ENCODE measurements around the gene TUSC2. TPM values are rescaled to one million over a fixed set of nuclear protein-coding genes. Genes with fewer than 3 reads are reported as not detected.
A peak's percentile ranks its signal among the peaks of the same experiment; 100 is the strongest.

Gene TUSC2
- total and polyA plus RNA-seq, 2 of the 13 experiments (the other 11 are each of a cell fraction or from before 2014, with no cell fraction given), result 36.7 to 39.1 TPM

DNA sequence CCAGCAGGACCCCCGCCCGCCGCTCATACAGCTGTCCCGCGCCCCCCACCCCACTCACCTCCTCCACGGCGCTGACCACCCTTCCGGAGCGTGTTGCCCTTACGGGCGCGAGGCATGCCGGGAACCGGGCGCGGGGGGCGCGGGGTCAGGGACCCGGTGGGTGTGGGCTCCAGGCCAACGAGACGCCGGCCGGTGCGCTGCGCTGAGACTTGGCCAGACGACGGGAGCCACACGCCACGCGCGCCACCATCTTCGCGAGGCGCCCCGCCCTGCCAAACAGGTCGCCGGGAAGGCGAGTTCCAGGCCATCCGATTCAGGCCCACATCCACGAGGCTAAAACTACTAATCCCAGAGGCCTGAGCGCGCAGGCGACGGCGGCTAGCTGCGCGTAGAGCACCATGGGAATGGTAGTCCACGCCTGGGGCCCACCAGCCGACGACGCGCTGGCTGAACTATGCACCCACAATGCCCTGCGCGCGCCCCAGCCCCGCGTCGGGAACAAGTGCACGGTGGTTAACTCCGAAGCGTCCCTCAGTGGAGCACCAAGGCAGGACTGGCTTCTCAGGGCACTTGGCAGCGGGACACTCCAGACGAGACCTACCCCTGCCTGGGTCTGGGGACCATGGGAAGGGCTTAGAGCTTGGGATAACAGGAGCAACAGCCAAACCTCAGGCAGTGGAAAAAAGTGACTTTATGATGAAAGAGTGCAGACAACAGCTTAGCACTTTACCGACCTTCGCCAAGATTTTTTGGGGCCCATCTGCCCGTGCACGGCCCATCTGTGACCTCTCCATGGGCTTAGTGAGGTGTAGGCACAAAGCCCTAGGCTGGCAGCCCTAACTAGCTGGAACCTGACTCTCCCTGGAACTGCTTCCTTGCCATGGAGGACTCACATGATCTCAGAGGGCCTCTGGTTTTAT, 35.6 kb downstream of the TUSC2 start, which contains the start of gene IFRD2 (continued):
- TF ChIP-seq, protein P1, sequence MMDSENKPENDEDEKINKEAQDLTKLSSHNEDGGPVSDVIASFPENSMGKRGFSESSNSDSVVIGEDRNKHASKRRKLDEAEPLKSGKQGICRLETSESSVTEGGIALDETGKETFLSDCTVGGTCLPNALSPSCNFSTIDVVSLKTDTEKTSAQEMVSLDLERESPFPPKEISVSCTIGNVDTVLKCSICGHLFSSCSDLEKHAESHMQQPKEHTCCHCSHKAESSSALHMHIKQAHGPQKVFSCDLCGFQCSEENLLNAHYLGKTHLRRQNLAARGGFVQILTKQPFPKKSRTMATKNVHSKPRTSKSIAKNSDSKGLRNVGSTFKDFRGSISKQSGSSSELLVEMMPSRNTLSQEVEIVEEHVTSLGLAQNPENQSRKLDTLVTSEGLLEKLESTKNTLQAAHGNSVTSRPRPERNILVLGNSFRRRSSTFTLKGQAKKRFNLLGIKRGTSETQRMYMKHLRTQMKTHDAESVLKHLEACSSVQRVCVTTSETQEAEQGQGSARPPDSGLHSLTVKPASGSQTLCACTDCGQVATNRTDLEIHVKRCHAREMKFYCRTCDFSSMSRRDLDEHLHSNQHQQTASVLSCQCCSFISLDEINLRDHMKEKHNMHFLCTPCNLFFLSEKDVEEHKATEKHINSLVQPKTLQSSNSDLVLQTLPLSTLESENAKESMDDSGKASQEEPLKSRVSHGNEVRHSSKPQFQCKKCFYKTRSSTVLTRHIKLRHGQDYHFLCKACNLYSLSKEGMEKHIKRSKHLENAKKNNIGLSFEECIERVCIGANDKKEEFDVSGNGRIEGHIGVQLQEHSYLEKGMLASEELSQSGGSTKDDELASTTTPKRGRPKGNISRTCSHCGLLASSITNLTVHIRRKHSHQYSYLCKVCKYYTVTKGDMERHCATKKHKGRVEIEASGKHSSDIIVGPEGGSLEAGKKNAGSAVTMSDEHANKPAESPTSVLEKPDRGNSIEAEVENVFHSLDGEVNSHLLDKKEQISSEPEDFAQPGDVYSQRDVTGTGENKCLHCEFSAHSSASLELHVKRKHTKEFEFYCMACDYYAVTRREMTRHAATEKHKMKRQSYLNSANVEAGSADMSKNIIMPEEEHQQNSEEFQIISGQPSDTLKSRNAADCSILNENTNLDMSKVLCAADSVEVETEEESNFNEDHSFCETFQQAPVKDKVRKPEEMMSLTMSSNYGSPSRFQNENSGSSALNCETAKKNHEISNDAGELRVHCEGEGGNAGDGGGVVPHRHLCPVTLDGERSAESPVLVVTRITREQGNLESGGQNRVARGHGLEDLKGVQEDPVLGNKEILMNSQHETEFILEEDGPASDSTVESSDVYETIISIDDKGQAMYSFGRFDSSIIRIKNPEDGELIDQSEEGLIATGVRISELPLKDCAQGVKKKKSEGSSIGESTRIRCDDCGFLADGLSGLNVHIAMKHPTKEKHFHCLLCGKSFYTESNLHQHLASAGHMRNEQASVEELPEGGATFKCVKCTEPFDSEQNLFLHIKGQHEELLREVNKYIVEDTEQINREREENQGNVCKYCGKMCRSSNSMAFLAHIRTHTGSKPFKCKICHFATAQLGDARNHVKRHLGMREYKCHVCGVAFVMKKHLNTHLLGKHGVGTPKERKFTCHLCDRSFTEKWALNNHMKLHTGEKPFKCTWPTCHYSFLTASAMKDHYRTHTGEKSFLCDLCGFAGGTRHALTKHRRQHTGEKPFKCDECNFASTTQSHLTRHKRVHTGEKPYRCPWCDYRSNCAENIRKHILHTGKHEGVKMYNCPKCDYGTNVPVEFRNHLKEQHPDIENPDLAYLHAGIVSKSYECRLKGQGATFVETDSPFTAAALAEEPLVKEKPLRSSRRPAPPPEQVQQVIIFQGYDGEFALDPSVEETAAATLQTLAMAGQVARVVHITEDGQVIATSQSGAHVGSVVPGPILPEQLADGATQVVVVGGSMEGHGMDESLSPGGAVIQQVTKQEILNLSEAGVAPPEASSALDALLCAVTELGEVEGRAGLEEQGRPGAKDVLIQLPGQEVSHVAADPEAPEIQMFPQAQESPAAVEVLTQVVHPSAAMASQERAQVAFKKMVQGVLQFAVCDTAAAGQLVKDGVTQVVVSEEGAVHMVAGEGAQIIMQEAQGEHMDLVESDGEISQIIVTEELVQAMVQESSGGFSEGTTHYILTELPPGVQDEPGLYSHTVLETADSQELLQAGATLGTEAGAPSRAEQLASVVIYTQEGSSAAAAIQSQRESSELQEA (CRISPR knock-in tag; IDR thresholded peaks at IDR 0.05; ENCODE audit: not compliant biosample characterization), result no peak
- TF ChIP-seq TAF15 (IDR thresholded peaks at IDR 0.05; ENCODE audit: low read depth, low read length, poor library complexity, severe bottlenecking) (no peak), ZNF329 (CRISPR knock-in tag; IDR thresholded peaks at IDR 0.05; ENCODE audit: low read depth) (no peak), ZNF224 (CRISPR knock-in tag; IDR thresholded peaks at IDR 0.05) (peak; percentile 29; the same call in 1 of the 2 replicates), ZSCAN9 (CRISPR knock-in tag; IDR thresholded peaks at IDR 0.05; ENCODE audit: borderline replicate concordance) (peak; percentile 52; the same call in 1 of the 2 replicates), HOXA7 (CRISPR knock-in tag; IDR thresholded peaks at IDR 0.05) (no peak), TSC22D2 (CRISPR knock-in tag; IDR thresholded peaks at IDR 0.05; ENCODE audit: borderline replicate concordance) (0 out of 2 replicates have a peak, but pooled peaks have one; percentile 19)
- TF ChIP-seq, protein P2, sequence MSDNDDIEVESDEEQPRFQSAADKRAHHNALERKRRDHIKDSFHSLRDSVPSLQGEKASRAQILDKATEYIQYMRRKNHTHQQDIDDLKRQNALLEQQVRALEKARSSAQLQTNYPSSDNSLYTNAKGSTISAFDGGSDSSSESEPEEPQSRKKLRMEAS (IDR thresholded peaks at IDR 0.05), result peak; percentile 76
- TF ChIP-seq, protein P3, sequence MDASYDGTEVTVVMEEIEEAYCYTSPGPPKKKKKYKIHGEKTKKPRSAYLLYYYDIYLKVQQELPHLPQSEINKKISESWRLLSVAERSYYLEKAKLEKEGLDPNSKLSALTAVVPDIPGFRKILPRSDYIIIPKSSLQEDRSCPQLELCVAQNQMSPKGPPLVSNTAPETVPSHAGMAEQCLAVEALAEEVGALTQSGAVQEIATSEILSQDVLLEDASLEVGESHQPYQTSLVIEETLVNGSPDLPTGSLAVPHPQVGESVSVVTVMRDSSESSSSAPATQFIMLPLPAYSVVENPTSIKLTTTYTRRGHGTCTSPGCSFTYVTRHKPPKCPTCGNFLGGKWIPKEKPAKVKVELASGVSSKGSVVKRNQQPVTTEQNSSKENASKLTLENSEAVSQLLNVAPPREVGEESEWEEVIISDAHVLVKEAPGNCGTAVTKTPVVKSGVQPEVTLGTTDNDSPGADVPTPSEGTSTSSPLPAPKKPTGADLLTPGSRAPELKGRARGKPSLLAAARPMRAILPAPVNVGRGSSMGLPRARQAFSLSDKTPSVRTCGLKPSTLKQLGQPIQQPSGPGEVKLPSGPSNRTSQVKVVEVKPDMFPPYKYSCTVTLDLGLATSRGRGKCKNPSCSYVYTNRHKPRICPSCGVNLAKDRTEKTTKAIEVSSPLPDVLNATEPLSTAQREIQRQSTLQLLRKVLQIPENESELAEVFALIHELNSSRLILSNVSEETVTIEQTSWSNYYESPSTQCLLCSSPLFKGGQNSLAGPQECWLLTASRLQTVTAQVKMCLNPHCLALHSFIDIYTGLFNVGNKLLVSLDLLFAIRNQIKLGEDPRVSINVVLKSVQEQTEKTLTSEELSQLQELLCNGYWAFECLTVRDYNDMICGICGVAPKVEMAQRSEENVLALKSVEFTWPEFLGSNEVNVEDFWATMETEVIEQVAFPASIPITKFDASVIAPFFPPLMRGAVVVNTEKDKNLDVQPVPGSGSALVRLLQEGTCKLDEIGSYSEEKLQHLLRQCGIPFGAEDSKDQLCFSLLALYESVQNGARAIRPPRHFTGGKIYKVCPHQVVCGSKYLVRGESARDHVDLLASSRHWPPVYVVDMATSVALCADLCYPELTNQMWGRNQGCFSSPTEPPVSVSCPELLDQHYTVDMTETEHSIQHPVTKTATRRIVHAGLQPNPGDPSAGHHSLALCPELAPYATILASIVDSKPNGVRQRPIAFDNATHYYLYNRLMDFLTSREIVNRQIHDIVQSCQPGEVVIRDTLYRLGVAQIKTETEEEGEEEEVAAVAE (CRISPR knock-in tag; IDR thresholded peaks at IDR 0.05; ENCODE audit: borderline replicate concordance), result no peak
- TF ChIP-seq, protein P4, sequence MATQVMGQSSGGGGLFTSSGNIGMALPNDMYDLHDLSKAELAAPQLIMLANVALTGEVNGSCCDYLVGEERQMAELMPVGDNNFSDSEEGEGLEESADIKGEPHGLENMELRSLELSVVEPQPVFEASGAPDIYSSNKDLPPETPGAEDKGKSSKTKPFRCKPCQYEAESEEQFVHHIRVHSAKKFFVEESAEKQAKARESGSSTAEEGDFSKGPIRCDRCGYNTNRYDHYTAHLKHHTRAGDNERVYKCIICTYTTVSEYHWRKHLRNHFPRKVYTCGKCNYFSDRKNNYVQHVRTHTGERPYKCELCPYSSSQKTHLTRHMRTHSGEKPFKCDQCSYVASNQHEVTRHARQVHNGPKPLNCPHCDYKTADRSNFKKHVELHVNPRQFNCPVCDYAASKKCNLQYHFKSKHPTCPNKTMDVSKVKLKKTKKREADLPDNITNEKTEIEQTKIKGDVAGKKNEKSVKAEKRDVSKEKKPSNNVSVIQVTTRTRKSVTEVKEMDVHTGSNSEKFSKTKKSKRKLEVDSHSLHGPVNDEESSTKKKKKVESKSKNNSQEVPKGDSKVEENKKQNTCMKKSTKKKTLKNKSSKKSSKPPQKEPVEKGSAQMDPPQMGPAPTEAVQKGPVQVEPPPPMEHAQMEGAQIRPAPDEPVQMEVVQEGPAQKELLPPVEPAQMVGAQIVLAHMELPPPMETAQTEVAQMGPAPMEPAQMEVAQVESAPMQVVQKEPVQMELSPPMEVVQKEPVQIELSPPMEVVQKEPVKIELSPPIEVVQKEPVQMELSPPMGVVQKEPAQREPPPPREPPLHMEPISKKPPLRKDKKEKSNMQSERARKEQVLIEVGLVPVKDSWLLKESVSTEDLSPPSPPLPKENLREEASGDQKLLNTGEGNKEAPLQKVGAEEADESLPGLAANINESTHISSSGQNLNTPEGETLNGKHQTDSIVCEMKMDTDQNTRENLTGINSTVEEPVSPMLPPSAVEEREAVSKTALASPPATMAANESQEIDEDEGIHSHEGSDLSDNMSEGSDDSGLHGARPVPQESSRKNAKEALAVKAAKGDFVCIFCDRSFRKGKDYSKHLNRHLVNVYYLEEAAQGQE (IDR thresholded peaks at IDR 0.05; ENCODE audit: borderline replicate concordance in 1 of 2, low read depth in 1 of 2, low read length in 2 of 2), result no peak; a peak in 1 of 4 replicates

Measured in HepG2 (cell line).